GM10847 (cell line): Measurements from ENCODE around the gene CCDC93.

ENCODE experiments used
- POLR2A ChIP-seq: IDR thresholded peaks from 2 replicates; pipeline ENCODE4 v1.6.1; 2011; ENCODE audit not compliant: insufficient read length; ENCODE audit errors: extremely low read depth

Gene CCDC93

GRCh38 chr2:117980783-117981676 is 32.8 kb downstream of the CCDC93 start:
- TF ChIP-seq POLR2A, result no peak

- TF ChIP-seq POLR2A, result no peak
These were observed 33.8 kb downstream of the CCDC93 start for GRCh38 chr2:117979911-117980701.

- no peak for TF ChIP-seq POLR2A
These were observed 36.2 kb downstream of the CCDC93 start for GRCh38 chr2:117977696-117978095.

- TF ChIP-seq POLR2A, result no peak
These were observed 37.3 kb downstream of the CCDC93 start for GRCh38 chr2:117976581-117976980.

- TF ChIP-seq POLR2A, result no peak
These were observed 40.3 kb downstream of the CCDC93 start for GRCh38 chr2:117973498-117974082.

- TF ChIP-seq POLR2A, result no peak
These were observed 41.3 kb downstream of the CCDC93 start for GRCh38 chr2:117972476-117973123.

GRCh38 chr2:117968722-117969121 is 45.1 kb downstream of the CCDC93 start:
- TF ChIP-seq POLR2A, result no peak

- TF ChIP-seq POLR2A, result no peak
These were observed 45.7 kb downstream of the CCDC93 start for GRCh38 chr2:117967977-117968718.

- TF ChIP-seq POLR2A, result no peak
These were observed 50.4 kb downstream of the CCDC93 start for GRCh38 chr2:117963446-117963845.

GRCh38 chr2:117961201-117961600 is 52.7 kb downstream of the CCDC93 start:
- no peak for TF ChIP-seq POLR2A

GRCh38 chr2:117960231-117960630 is 53.6 kb downstream of the CCDC93 start:
- TF ChIP-seq POLR2A, result no peak

GRCh38 chr2:117958186-117958585 is 55.7 kb downstream of the CCDC93 start:
- TF ChIP-seq POLR2A, result no peak

GRCh38 chr2:117957616-117958015 is 56.3 kb downstream of the CCDC93 start:
- no peak for TF ChIP-seq POLR2A

GRCh38 chr2:117956036-117956796 is 57.7 kb downstream of the CCDC93 start:
- no peak for TF ChIP-seq POLR2A
